PC-3 (cell line): ENCODE measurements around the gene TMEM213. TPM values are rescaled to one million over a fixed set of nuclear protein-coding genes. Genes with fewer than 3 reads are reported as not detected.

Experiments
- ATAC-seq: fragments of 200-7000 bp; cut with Tn5 transposase; 2 replicates; pipeline ENCODE4 v1.9.1; 2020; ENCODE audit warnings: mild to moderate bottlenecking, moderate library complexity
- BruUV-seq: library from RNA; stranded (reverse); fragments of 400-500 nt; replicated peaks from 2 replicates; lab custom pipeline; 2021; lab: Mats Ljungman, UMichigan
- CTCF ChIA-PET: fragments of 300-600 bp; sonication (Branson Sonifier 250); formaldehyde crosslinking; loops from one replicate; lab custom pipeline; 2022; ENCODE audit warnings: antibody characterized with exemption; lab: Charles Lee
- POLR2A ChIA-PET: fragments of 300-600 bp; sonication (Branson Sonifier 250); formaldehyde crosslinking; loops from one replicate; lab custom pipeline; 2022; ENCODE audit warnings: antibody characterized with exemption; ENCODE audit not compliant: unreplicated experiment; lab: Charles Lee
- DNase-seq: peaks from one replicate; pipeline ENCODE4 v3.0.0-alpha.2; 2015
- H2AFZ ChIP-seq: fragments of 300-600 bp; sonication (generic); 2 replicates; pipeline ENCODE4 v1.6.0; 2016; ENCODE audit warnings: antibody characterized with exemption, low read length
- H3F3A ChIP-seq: fragments of 300-600 bp; sonication (generic); one replicate; pipeline ENCODE4 v1.6.0; 2017; ENCODE audit warnings: antibody characterized with exemption, low read length, control low read depth, mild to moderate bottlenecking; ENCODE audit not compliant: unreplicated experiment
- H3K27ac ChIP-seq: fragments of 300-600 bp; sonication (generic); 2 replicates; pipeline ENCODE4 v1.5.1; 2016; ENCODE audit warnings: mild to moderate bottlenecking, low read length
- H3K27me3 ChIP-seq: fragments of 300-600 bp; sonication (generic); 2 replicates; pipeline ENCODE4 v1.6.1; 2016; ENCODE audit warnings: low read length, mixed read lengths
- H3K36me3 ChIP-seq: fragments of 300-600 bp; sonication (generic); 2 replicates; pipeline ENCODE4 v1.6.1; 2016; ENCODE audit warnings: low read depth, mixed run types, low read length, mixed read lengths
- H3K4me1 ChIP-seq: fragments of 300-600 bp; sonication (generic); 2 replicates; pipeline ENCODE4 v1.5.1; 2016; ENCODE audit warnings: low read length; ENCODE audit not compliant: insufficient read depth
- H3K4me2 ChIP-seq: fragments of 300-600 bp; sonication (generic); 2 replicates; pipeline ENCODE4 v1.6.0; 2016; ENCODE audit warnings: low read length
- H3K4me3 ChIP-seq: fragments of 300-600 bp; sonication (generic); 2 replicates; pipeline ENCODE4 v1.5.1; 2016; ENCODE audit warnings: mild to moderate bottlenecking, low read length, mixed read lengths
- H3K79me2 ChIP-seq: fragments of 300-600 bp; sonication (generic); 2 replicates; pipeline ENCODE4 v1.6.1; 2017; ENCODE audit warnings: low read length, mixed read lengths
- H3K9ac ChIP-seq: fragments of 300-600 bp; sonication (generic); 2 replicates; pipeline ENCODE4 v1.6.0; 2016; ENCODE audit warnings: mild to moderate bottlenecking, low read length
- H3K9me2 ChIP-seq: fragments of 300-600 bp; sonication (generic); replicated peaks from 2 replicates; pipeline ENCODE4 v1.6.1; 2016; ENCODE audit warnings: mixed run types, low read length, mixed read lengths
- H3K9me3 ChIP-seq: fragments of 300-600 bp; sonication (generic); 2 replicates; pipeline ENCODE4 v1.6.1; 2016; ENCODE audit warnings: low read length, mixed read lengths
- H4K20me1 ChIP-seq: fragments of 300-600 bp; sonication (generic); 2 replicates; pipeline ENCODE4 v1.6.1; 2016; ENCODE audit warnings: low read length, mixed read lengths
- EZH2 ChIP-seq: fragments of 300-600 bp; sonication (generic); IDR thresholded peaks from one replicate; pipeline ENCODE4 v1.6.1; 2017; ENCODE audit warnings: antibody characterized with exemption, mild to moderate bottlenecking, low read length; ENCODE audit not compliant: unreplicated experiment
- EZH2phosphoT487 ChIP-seq: fragments of 300-600 bp; sonication (generic); IDR thresholded peaks from 2 replicates; pipeline ENCODE4 v1.6.1; 2018; ENCODE audit warnings: mild to moderate bottlenecking, antibody characterized with exemption, low read length, borderline replicate concordance
- intact Hi-C: fragments of 100-400 bp; cut with micrococcal nuclease; formaldehyde crosslinking; loops from 2 replicates; pipeline ENCODE4 v1.9.0; 2023
- total RNA-seq: library from RNA; depleted of rRNA; stranded (reverse); fragments of >200 nt; gene quantifications from 2 replicates; pipeline ENCODE4 v1.2.3, GENCODE V29; 2014
- TF ChIP-seq, protein P1 (sequence below): fragments of 300-600 bp; sonication (generic); conservative IDR thresholded peaks from 2 replicates; pipeline ENCODE4 v1.5.1; 2017; ENCODE audit warnings: antibody characterized with exemption, low read depth, mild to moderate bottlenecking, low read length

TMEM213 gene
- total RNA-seq, 1 experiment from 2014 or later, result not detected

DNA sequence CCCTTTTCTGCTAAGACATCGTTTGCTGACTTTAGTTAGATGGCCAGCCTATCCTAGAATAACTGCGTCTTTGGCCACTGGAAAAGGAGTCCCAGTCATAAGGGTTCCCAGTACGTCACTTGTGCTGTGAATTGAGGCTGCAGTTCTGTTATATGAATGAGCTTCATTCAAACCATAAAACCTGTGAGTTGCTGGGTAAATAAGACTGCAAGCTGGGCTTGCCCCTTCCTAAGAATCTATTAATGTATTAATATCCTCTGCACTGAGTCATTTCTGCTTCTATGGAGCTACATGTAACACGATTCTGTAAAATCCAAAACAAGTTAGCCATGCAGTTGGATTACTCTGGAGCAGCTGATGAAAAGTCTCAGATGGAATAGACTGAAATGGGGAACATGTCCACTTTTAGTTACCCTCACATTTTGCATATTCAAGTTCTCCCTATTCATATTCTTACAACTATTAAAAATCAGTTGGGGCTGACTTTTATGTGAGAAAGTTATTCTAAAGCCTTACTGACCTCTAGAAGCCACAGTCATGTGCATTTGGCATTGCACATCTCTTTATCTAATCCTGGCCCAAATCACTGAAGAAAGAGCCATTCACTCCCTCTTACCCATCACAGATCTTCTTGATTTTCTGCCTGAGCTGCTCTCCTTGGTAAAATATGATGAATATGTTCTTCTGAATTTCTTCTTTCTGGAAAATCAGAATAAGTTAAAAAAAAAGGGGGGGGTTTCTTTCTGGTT lies 41.8 kb upstream of the TMEM213 start:
- ATAC-seq, result peak; percentile 69
- Histone ChIP-seq H3K4me3 (peak overlapping the region; percentile 20; the same call in 1 of the 2 replicates), H3K27ac (peak overlapping the region; percentile 98), H3K79me2 (no peaks in the 10 kb centered on the region), H3K9ac (peak overlapping the region; percentile 82), H3K9me2 (no peaks in the 10 kb centered on the region), H2AFZ (peak overlapping the region; percentile 19; the same call in 1 of the 2 replicates), H3K36me3 (no peaks in the 10 kb centered on the region), H4K20me1 (no peaks in the 10 kb centered on the region), H3K27me3 (no peaks in the 10 kb centered on the region), H3K4me2 (peak overlapping the region; percentile 66), H3F3A (no peaks in the 10 kb centered on the region), H3K4me1 (peaks cover 53% of the 10 kb centered on the region), H3K9me3 (no peaks in the 10 kb centered on the region)
- peak; percentile 77 for DNase-seq
- intact Hi-C loops, result loop anchor here (2.0 kb wide), 2 partner anchors 73 to 109 kb away; no protein-coding TSS in a partner anchor
- POLR2A ChIA-PET, result no interaction called here
- TF ChIP-seq, protein P1, sequence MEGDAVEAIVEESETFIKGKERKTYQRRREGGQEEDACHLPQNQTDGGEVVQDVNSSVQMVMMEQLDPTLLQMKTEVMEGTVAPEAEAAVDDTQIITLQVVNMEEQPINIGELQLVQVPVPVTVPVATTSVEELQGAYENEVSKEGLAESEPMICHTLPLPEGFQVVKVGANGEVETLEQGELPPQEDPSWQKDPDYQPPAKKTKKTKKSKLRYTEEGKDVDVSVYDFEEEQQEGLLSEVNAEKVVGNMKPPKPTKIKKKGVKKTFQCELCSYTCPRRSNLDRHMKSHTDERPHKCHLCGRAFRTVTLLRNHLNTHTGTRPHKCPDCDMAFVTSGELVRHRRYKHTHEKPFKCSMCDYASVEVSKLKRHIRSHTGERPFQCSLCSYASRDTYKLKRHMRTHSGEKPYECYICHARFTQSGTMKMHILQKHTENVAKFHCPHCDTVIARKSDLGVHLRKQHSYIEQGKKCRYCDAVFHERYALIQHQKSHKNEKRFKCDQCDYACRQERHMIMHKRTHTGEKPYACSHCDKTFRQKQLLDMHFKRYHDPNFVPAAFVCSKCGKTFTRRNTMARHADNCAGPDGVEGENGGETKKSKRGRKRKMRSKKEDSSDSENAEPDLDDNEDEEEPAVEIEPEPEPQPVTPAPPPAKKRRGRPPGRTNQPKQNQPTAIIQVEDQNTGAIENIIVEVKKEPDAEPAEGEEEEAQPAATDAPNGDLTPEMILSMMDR, result no peak
- no peak for TF ChIP-seq EZH2
- TF ChIP-seq EZH2phosphoT487, result no peak
- TSS peak; percentile 65 for BruUV-seq
- CTCF ChIA-PET, result interaction anchor here (1.0 kb wide), 2 partner anchors 17 to 130 kb away, joined by 4 to 7 read pairs; no protein-coding TSS in a partner anchor

DNA sequence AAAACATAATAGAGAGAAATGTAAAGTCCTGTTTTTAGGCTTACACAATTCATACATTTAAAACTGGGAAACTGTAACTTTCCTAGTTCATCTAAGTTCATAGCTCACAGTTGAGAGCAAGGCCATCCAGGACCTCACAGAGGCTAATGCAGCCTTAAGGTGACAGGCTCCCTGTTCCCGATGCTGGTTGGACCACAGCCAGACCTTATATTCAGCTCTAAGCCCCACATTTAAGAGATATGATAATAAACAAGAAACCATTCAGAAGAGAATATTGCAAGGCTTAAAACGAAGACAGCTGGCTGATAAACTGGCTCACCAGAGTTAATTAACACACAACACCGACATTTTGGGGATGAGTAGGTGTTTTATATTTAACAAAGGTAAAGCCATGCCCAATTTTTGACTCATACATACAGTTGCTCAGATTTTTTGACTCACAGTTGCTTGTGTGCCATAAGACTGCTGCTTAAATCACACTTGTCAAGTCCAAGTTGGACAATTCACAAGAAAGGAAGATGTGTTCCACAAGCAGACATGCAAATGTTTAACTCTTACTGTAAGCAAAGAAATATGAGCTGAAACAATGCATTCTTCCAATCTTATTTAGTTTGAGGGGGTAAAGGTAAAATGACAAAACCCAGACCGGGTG lies 41.1 kb upstream of the TMEM213 start:
- Histone ChIP-seq H3K4me3 (peak overlapping the region; percentile 13; the same call in 1 of the 2 replicates), H3K9ac (peak overlapping the region; percentile 64), H3K4me2 (peak overlapping the region; percentile 66), H3K27me3 (no peaks in the 10 kb centered on the region), H3K4me1 (peaks cover 53% of the 10 kb centered on the region), H4K20me1 (no peaks in the 10 kb centered on the region), H3K27ac (peak overlapping the region; percentile 98), H3K9me2 (no peaks in the 10 kb centered on the region), H3K79me2 (no peaks in the 10 kb centered on the region), H3F3A (no peaks in the 10 kb centered on the region), H3K36me3 (no peaks in the 10 kb centered on the region), H2AFZ (peak overlapping the region; percentile 19; the same call in 1 of the 2 replicates), H3K9me3 (no peaks in the 10 kb centered on the region)
- ATAC-seq (peak; percentile 8; the same call in 1 of the 2 replicates), DNase-seq (peak; percentile 79)
- no TSS peak for BruUV-seq
- ChIA-PET POLR2A (no interaction called here), CTCF (interaction anchor here (0.5 to 1.0 kb wide), 4 partner anchors 27 to 664 kb away, joined by 3 to 4 read pairs (median 4); no protein-coding TSS in a partner anchor)
- intact Hi-C loops, result loop anchor here (2.0 kb wide), 2 partner anchors 72 to 108 kb away; no protein-coding TSS in a partner anchor
- TF ChIP-seq, protein P1, result no peak
- TF ChIP-seq EZH2 (no peak), EZH2phosphoT487 (no peak)
